ENCODE data around the gene EEPD1. TPM values are rescaled to one million over a fixed set of nuclear protein-coding genes. Genes with fewer than 3 reads are reported as not detected.

The EEPD1 gene
- total RNA-seq, 1 donor: 9.0 TPM

- Histone ChIP-seq H3K4me1 (ENCODE audit: insufficient read depth, low read length) (no peaks in the 10 kb centered on the region), H3K27ac (ENCODE audit: low read depth, low read length) (no peak overlapping the region), H3K9me3 (ENCODE audit: low read depth, low read length) (no peaks in the 10 kb centered on the region), H3K27me3 (ENCODE audit: insufficient read depth, low read length) (no peaks in the 10 kb centered on the region), H3K79me2 (ENCODE audit: insufficient read depth, low read length) (no peaks in the 10 kb centered on the region), H4K20me1 (ENCODE audit: insufficient read depth, low read length) (no peaks in the 10 kb centered on the region), H3K4me2 (ENCODE audit: insufficient read depth, low read length) (no peak overlapping the region), H3K36me3 (ENCODE audit: insufficient read depth, low read length) (no peaks in the 10 kb centered on the region), H2AFZ (ENCODE audit: low read length) (no peak overlapping the region), H3K4me3 (ENCODE audit: insufficient read depth, low read length) (no peak overlapping the region)
- DNase-seq (ENCODE audit: insufficient read length, low spot score, missing footprints): no peak
- no peak for TF ChIP-seq CTCF (IDR thresholded peaks at IDR 0.05; ENCODE audit: extremely low read depth, low read depth, low read length)
These were observed 73.1 kb downstream of the EEPD1 start for GRCh38 chr7:36226151-36226550.

GRCh38 chr7:36227223-36227622, 74.2 kb downstream of the EEPD1 start:
- Histone ChIP-seq H3K4me2 (ENCODE audit: insufficient read depth, low read length) (no peak overlapping the region), H3K27ac (ENCODE audit: low read depth, low read length) (no peak overlapping the region)
- TF ChIP-seq CTCF (IDR thresholded peaks at IDR 0.05; ENCODE audit: extremely low read depth, low read depth, low read length): no peak

GRCh38 chr7:36228039-36228438, 75.0 kb downstream of the EEPD1 start:
- Histone ChIP-seq H2AFZ (ENCODE audit: low read length) (no peak overlapping the region), H3K4me2 (ENCODE audit: insufficient read depth, low read length) (no peak overlapping the region), H3K36me3 (ENCODE audit: insufficient read depth, low read length) (no peaks in the 10 kb centered on the region), H4K20me1 (ENCODE audit: insufficient read depth, low read length) (no peaks in the 10 kb centered on the region), H3K27me3 (ENCODE audit: insufficient read depth, low read length) (no peaks in the 10 kb centered on the region), H3K4me1 (ENCODE audit: insufficient read depth, low read length) (no peaks in the 10 kb centered on the region), H3K4me3 (ENCODE audit: insufficient read depth, low read length) (no peak overlapping the region), H3K9me3 (ENCODE audit: low read depth, low read length) (no peaks in the 10 kb centered on the region), H3K27ac (ENCODE audit: low read depth, low read length) (no peak overlapping the region), H3K79me2 (ENCODE audit: insufficient read depth, low read length) (no peaks in the 10 kb centered on the region)
- DNase-seq (ENCODE audit: insufficient read length, low spot score, missing footprints): no peak
- no peak for TF ChIP-seq CTCF (IDR thresholded peaks at IDR 0.05; ENCODE audit: extremely low read depth, low read depth, low read length)

More at GRCh38 chr7:36227223-36227622, 74.2 kb downstream of the EEPD1 start:
- no peaks in the 10 kb centered on the region for H3K4me1 ChIP-seq (ENCODE audit: insufficient read depth, low read length)
- H3K4me3 ChIP-seq (ENCODE audit: insufficient read depth, low read length): no peak overlapping the region
- peak; percentile 93 for DNase-seq (ENCODE audit: insufficient read length, low spot score, missing footprints)
- H2AFZ ChIP-seq (ENCODE audit: low read length): no peak overlapping the region
- H3K27me3 ChIP-seq (ENCODE audit: insufficient read depth, low read length): no peaks in the 10 kb centered on the region
- H4K20me1 ChIP-seq (ENCODE audit: insufficient read depth, low read length): no peaks in the 10 kb centered on the region
- H3K79me2 ChIP-seq (ENCODE audit: insufficient read depth, low read length): no peaks in the 10 kb centered on the region
- no peaks in the 10 kb centered on the region for H3K36me3 ChIP-seq (ENCODE audit: insufficient read depth, low read length)
- H3K9me3 ChIP-seq (ENCODE audit: low read depth, low read length): no peaks in the 10 kb centered on the region

- no peaks in the 10 kb centered on the region for H3K4me1 ChIP-seq (ENCODE audit: insufficient read depth, low read length)
- H2AFZ ChIP-seq (ENCODE audit: low read length): no peak overlapping the region
- H3K79me2 ChIP-seq (ENCODE audit: insufficient read depth, low read length): no peaks in the 10 kb centered on the region
- no peak overlapping the region for H3K4me2 ChIP-seq (ENCODE audit: insufficient read depth, low read length)
- H3K27ac ChIP-seq (ENCODE audit: low read depth, low read length): no peak overlapping the region
- H3K27me3 ChIP-seq (ENCODE audit: insufficient read depth, low read length): no peaks in the 10 kb centered on the region
- H3K9me3 ChIP-seq (ENCODE audit: low read depth, low read length): no peaks in the 10 kb centered on the region
- TF ChIP-seq CTCF (IDR thresholded peaks at IDR 0.05; ENCODE audit: extremely low read depth, low read depth, low read length): no peak
- DNase-seq (ENCODE audit: insufficient read length, low spot score, missing footprints): no peak
- H3K4me3 ChIP-seq (ENCODE audit: insufficient read depth, low read length): no peak overlapping the region
- no peaks in the 10 kb centered on the region for H4K20me1 ChIP-seq (ENCODE audit: insufficient read depth, low read length)
- H3K36me3 ChIP-seq (ENCODE audit: insufficient read depth, low read length): no peaks in the 10 kb centered on the region
These were observed 78.4 kb downstream of the EEPD1 start for GRCh38 chr7:36231406-36231805.
